ENCODE results near the gene DDX10.

Gene DDX10

GRCh38 chr11:108985236-108985944 lies 320.5 kb downstream of the DDX10 start:
- no peak overlapping the region for H3K4me3 ChIP-seq (ENCODE audit: low read depth, low read length)
- TF ChIP-seq, protein P1, sequence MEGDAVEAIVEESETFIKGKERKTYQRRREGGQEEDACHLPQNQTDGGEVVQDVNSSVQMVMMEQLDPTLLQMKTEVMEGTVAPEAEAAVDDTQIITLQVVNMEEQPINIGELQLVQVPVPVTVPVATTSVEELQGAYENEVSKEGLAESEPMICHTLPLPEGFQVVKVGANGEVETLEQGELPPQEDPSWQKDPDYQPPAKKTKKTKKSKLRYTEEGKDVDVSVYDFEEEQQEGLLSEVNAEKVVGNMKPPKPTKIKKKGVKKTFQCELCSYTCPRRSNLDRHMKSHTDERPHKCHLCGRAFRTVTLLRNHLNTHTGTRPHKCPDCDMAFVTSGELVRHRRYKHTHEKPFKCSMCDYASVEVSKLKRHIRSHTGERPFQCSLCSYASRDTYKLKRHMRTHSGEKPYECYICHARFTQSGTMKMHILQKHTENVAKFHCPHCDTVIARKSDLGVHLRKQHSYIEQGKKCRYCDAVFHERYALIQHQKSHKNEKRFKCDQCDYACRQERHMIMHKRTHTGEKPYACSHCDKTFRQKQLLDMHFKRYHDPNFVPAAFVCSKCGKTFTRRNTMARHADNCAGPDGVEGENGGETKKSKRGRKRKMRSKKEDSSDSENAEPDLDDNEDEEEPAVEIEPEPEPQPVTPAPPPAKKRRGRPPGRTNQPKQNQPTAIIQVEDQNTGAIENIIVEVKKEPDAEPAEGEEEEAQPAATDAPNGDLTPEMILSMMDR (IDR thresholded peaks at IDR 0.05; ENCODE audit: borderline replicate concordance, insufficient read depth, low read depth, low read length): no peak

- TF ChIP-seq, protein P1 (IDR thresholded peaks at IDR 0.05; ENCODE audit: borderline replicate concordance, insufficient read depth, low read depth, low read length): no peak
- H3K4me3 ChIP-seq (ENCODE audit: low read depth, low read length): no peak overlapping the region
These were observed 321.0 kb downstream of the DDX10 start for GRCh38 chr11:108985945-108986279.
